ENCODE measurements around the gene MYL12A. TPM values are rescaled to one million over a fixed set of nuclear protein-coding genes. Genes with fewer than 3 reads are reported as not detected.
"Not testable (repeated sequence)": the region's sequence is repeated elsewhere in the genome, so short reads cannot be mapped to it uniquely, and the experiment has no call there.

MYL12A gene
- 1,000 to 10,000 TPM; 1,108 to 5,712 TPM for total RNA-seq

- no peaks in the 10 kb centered on the region for H3K9me3 ChIP-seq
- DNase-seq (ENCODE audit: low spot score): peak; percentile 99
- H3K36me3 ChIP-seq: peaks cover 24% of the 10 kb centered on the region
- no peaks in the 10 kb centered on the region for H3K27me3 ChIP-seq
- H3K4me1 ChIP-seq: peaks cover 0 to 56% of the 10 kb centered on the region in 2 donors
- no peak for TF ChIP-seq CTCF (IDR thresholded peaks at IDR 0.05)
- peak within 1 kb of the TSS; percentile 88 to 99 for H3K4me3 ChIP-seq
- peak within 1 kb of the TSS; percentile 99 to 100 for H3K27ac ChIP-seq
Observed at GRCh38 chr18:3247240-3248061, at the start of gene MYL12A. TSS of gene MYL12A (plus strand) at chr18:3247801. CDS start at chr18:3253248, 5,447 bp downstream.

GRCh38 chr18:3198260-3198860, 49.2 kb upstream of the MYL12A start:
- H3K27ac ChIP-seq; H3K4me3 ChIP-seq; H3K36me3 ChIP-seq; H3K27me3 ChIP-seq; DNase-seq (ENCODE audit: low spot score): not testable (repeated sequence)
- Histone ChIP-seq H3K4me1 (peaks cover 0 to 30% of the 10 kb centered on the region in 2 donors), H3K9me3 (peaks cover 0 to 10% of the 10 kb centered on the region in 2 donors)

- H3K9me3 ChIP-seq: peaks cover 0 to 10% of the 10 kb centered on the region in 2 donors
- no peak for DNase-seq (ENCODE audit: low spot score)
- no peak overlapping the region for H3K4me3 ChIP-seq
- no peak for TF ChIP-seq CTCF (IDR thresholded peaks at IDR 0.05)
- peaks cover 0 to 23% of the 10 kb centered on the region in 2 donors for H3K4me1 ChIP-seq
- H3K27ac ChIP-seq: no peak overlapping the region
- H3K27me3 ChIP-seq: no peaks in the 10 kb centered on the region
- no peaks in the 10 kb centered on the region for H3K36me3 ChIP-seq
Observed at GRCh38 chr18:3199942-3200645, 47.5 kb upstream of the MYL12A start.

- TF ChIP-seq CTCF (IDR thresholded peaks at IDR 0.05): no peak
- H3K4me1 ChIP-seq: peaks cover 0 to 20% of the 10 kb centered on the region in 2 donors
- no peak for DNase-seq (ENCODE audit: low spot score)
- no peak overlapping the region for H3K4me3 ChIP-seq
- H3K9me3 ChIP-seq: peaks cover 0 to 10% of the 10 kb centered on the region in 2 donors
- H3K27ac ChIP-seq: no peak overlapping the region
- H3K36me3 ChIP-seq: peaks cover 25% of the 10 kb centered on the region
- no peaks in the 10 kb centered on the region for H3K27me3 ChIP-seq
Observed at GRCh38 chr18:3205239-3205638, 42.4 kb upstream of the MYL12A start.

GRCh38 chr18:3207565-3207964, 40.0 kb upstream of the MYL12A start:
- TF ChIP-seq CTCF (IDR thresholded peaks at IDR 0.05): no peak
- no peak overlapping the region for H3K4me3 ChIP-seq

More at GRCh38 chr18:3207565-3207964, 40.0 kb upstream of the MYL12A start:
- Histone ChIP-seq H3K27me3 (no peaks in the 10 kb centered on the region), H3K9me3 (peaks cover 0 to 5% of the 10 kb centered on the region in 2 donors), H3K36me3 (peaks cover 45% of the 10 kb centered on the region), H3K4me1 (peaks cover 0 to 37% of the 10 kb centered on the region in 2 donors), H3K27ac (peak overlapping the region; percentile 27 to 55)
- DNase-seq (ENCODE audit: low spot score): no peak

Data from right atrium auricular region (tissue), 2 donors.